K562 (cell line): ENCODE measurements around the gene CBFA2T3. TPM values are rescaled to one million over a fixed set of nuclear protein-coding genes. Genes with fewer than 3 reads are reported as not detected.
A peak's percentile ranks its signal among the peaks of the same experiment; 100 is the strongest.

Experiments used
- BRD4 ChIP-seq: fragments of 200-600 bp; sonication (generic); IDR thresholded peaks from 2 replicates; pipeline ENCODE4 v1.6.1; 2017; ENCODE audit warnings: inconsistent platforms
- CBX5 ChIP-seq: IDR thresholded peaks from 2 replicates; pipeline ENCODE4 v1.6.1; 2014; ENCODE audit warnings: low read depth, borderline replicate concordance
- KAT7 ChIP-seq: sonication (generic); formaldehyde crosslinking; IDR thresholded peaks from 2 replicates; pipeline ENCODE4 v1.8.0; 2022; ENCODE audit warnings: missing genetic modification reagents, mild to moderate bottlenecking, borderline replicate concordance
- KLF13 ChIP-seq: fragments of 450-650 bp; IDR thresholded peaks from 2 replicates; pipeline ENCODE4 v1.6.1; 2016; ENCODE audit warnings: missing genetic modification characterization, low read depth, mild to moderate bottlenecking, missing compliant biosample characterization, moderate library complexity, borderline replicate concordance
- PHF20 ChIP-seq: fragments of 450-650 bp; IDR thresholded peaks from 2 replicates; pipeline ENCODE4 v1.6.1; 2018; ENCODE audit not compliant: partially characterized antibody
- SMARCA5 ChIP-seq: fragments of 450-650 bp; IDR thresholded peaks from 2 replicates; pipeline ENCODE4 v1.6.1; 2016
- TAF1 ChIP-seq: IDR thresholded peaks from 2 replicates; pipeline ENCODE4 v1.6.1; 2011; ENCODE audit warnings: mild to moderate bottlenecking, low read length, moderate library complexity; ENCODE audit not compliant: insufficient read depth, control insufficient read depth, severe bottlenecking; ENCODE audit errors: extremely low read depth
- ZBTB34 ChIP-seq: fragments of 250-450 bp; sonication (Bioruptor Pico); IDR thresholded peaks from 2 replicates; pipeline ENCODE4 v1.8.0; 2021; ENCODE audit warnings: mild to moderate bottlenecking, moderate library complexity
- ZKSCAN1 ChIP-seq: fragments of 150-350 bp; IDR thresholded peaks from 2 replicates; pipeline ENCODE4 v1.6.1; 2016; ENCODE audit warnings: low read depth, low read length
- ZNF740 ChIP-seq, 3 experiments: fragments of 200-800 bp in 1 of 3; sonication (Bioruptor generic) in 1 of 3; sonication (generic) in 1 of 3; formaldehyde crosslinking in 1 of 3; IDR thresholded peaks; 2 replicates each; pipeline versions ENCODE4 v1.6.1 to v1.8.0; 2016 to 2022; ENCODE audit warnings: mild to moderate bottlenecking in 2 of 3, missing compliant biosample characterization in 2 of 3, missing genetic modification characterization in 2 of 3, missing genetic modification reagents in 1 of 3
- polyA plus RNA-seq, 8 experiments: library from polyadenylated mRNA; depleted of rRNA in 4 of 8; stranded (reverse) in 5 of 8; unstranded in 3 of 8; fragments of >200 nt; fragmentation: Nextera tagmentation in 2 of 8; fragmentation: Illumina TruSeq in 1 of 8; extraction: Ambion mirVana in 2 of 8; extraction: Trizol in 1 of 8; gene quantifications; 2 replicates each; pipeline versions ENCODE4 v1.2.1 to v1.2.3, GENCODE V29; 2011 to 2014; ENCODE audit warnings: inconsistent platforms in 1 of 8, missing spikeins in 1 of 8
- total RNA-seq, 7 experiments: library from RNA; depleted of rRNA in 6 of 7; stranded (reverse); fragments of >200 nt in 6 of 7; fragmentation: Illumina TruSeq in 2 of 7; extraction: Trizol in 2 of 7; gene quantifications; 2 replicates each; pipeline versions ENCODE4 v1.2.1 to v1.2.3, GENCODE V29; 2011 to 2021; ENCODE audit warnings: low replicate concordance in 1 of 7

The CBFA2T3 gene
- total and polyA plus RNA-seq, 9 of the 15 experiments (the other 6 are each of a cell fraction or from before 2014, with no cell fraction given) = 2.3 to 145 (median 6.7) TPM

GRCh38 chr16:88991813-88992350 is 14.9 kb upstream of the CBFA2T3 start (continued):
- TF ChIP-seq CBX5 (0 out of 2 replicates have a peak, but pooled peaks have one; percentile 7), PHF20 (no peak), SMARCA5 (peak; percentile 53; the same call in 1 of the 2 replicates), BRD4 (peak; percentile 79; the same call in 1 of the 2 replicates), KLF13 (tag) (0 out of 2 replicates have a peak, but pooled peaks have one; percentile 31), KAT7 (peak; percentile 19; the same call in 1 of the 2 replicates), ZKSCAN1 (peak; percentile 99), ZNF740 (CRISPR knock-in tag; IDR thresholded peaks at IDR 0.05) (no peak), ZNF740 (tag; IDR thresholded peaks at IDR 0.05) (0 out of 4 replicates have a peak, but pooled peaks of 1 of the 2 experiments have one; percentile 30), ZBTB34 (0 out of 2 replicates have a peak, but pooled peaks have one; percentile 19), TAF1 (no peak)
